Chondrocyte (in vitro differentiated cells): ENCODE results near the gene KRT3. TPM values are rescaled to one million over a fixed set of nuclear protein-coding genes. Genes with fewer than 3 reads are reported as not detected.

Experiments used
- DNase-seq: peaks from one replicate; pipeline ENCODE4 v3.0.0; 2021; ENCODE audit warnings: mixed read lengths, low spot score
- H3K27ac Mint-ChIP-seq: one replicate; pipeline ENCODE4 v1.8.0; 2021; ENCODE audit warnings: mild to moderate bottlenecking, moderate library complexity, mixed read lengths; ENCODE audit not compliant: unreplicated experiment
- H3K27me3 Mint-ChIP-seq: 2 replicates; pipeline ENCODE4 v1.8.0; 2021; ENCODE audit warnings: low read depth, mixed read lengths
- H3K36me3 Mint-ChIP-seq: 2 replicates; pipeline ENCODE4 v1.8.0; 2021; ENCODE audit warnings: low read depth, mixed read lengths
- H3K4me1 Mint-ChIP-seq: 2 replicates; pipeline ENCODE4 v1.8.0; 2021; ENCODE audit warnings: low read depth, mild to moderate bottlenecking, mixed read lengths
- H3K4me3 Mint-ChIP-seq: one replicate; pipeline ENCODE4 v1.8.0; 2021; ENCODE audit warnings: mild to moderate bottlenecking, moderate library complexity, mixed read lengths; ENCODE audit not compliant: unreplicated experiment
- H3K9me3 Mint-ChIP-seq: 2 replicates; pipeline ENCODE4 v1.8.0; 2021; ENCODE audit warnings: low read depth, mixed read lengths
- CTCF ChIP-seq: fragments of 200-600 bp; sonication (generic); IDR thresholded peaks from 2 replicates; pipeline ENCODE4 v1.5.0; 2021; ENCODE audit warnings: antibody characterized with exemption, mild to moderate bottlenecking, moderate library complexity
- total RNA-seq: library from RNA; stranded (reverse); gene quantifications from 3 replicates; pipeline ENCODE4 v1.2.1, GENCODE V29; 2021

Gene KRT3
- total RNA-seq, 1 donor from 2014 or later: not detected

- no peaks in the 10 kb centered on the region for H3K9me3 Mint-ChIP-seq
- peak; percentile 68 for DNase-seq
- H3K4me1 Mint-ChIP-seq: peaks cover 27% of the 10 kb centered on the region
- no peak for TF ChIP-seq CTCF
- H3K27ac Mint-ChIP-seq: peak overlapping the region; percentile 70
- H3K4me3 Mint-ChIP-seq: no peak overlapping the region
- peaks cover 2% of the 10 kb centered on the region for H3K27me3 Mint-ChIP-seq
- H3K36me3 Mint-ChIP-seq: no peaks in the 10 kb centered on the region
Measured at GRCh38 chr12:52835271-52836041, 39.5 kb upstream of the KRT3 start.

- no peak for TF ChIP-seq CTCF
- no peaks in the 10 kb centered on the region for H3K9me3 Mint-ChIP-seq
- H3K4me1 Mint-ChIP-seq: peaks cover 27% of the 10 kb centered on the region
- no peak overlapping the region for H3K27ac Mint-ChIP-seq
- H3K36me3 Mint-ChIP-seq: no peaks in the 10 kb centered on the region
- H3K27me3 Mint-ChIP-seq: no peaks in the 10 kb centered on the region
- peak; percentile 61 for DNase-seq
- H3K4me3 Mint-ChIP-seq: no peak overlapping the region
Measured at GRCh38 chr12:52834727-52835001, 38.7 kb upstream of the KRT3 start.

- no peak within 1 kb of the TSS for H3K27ac Mint-ChIP-seq
- no peaks in the 10 kb centered on the region for H3K9me3 Mint-ChIP-seq
- H3K4me1 Mint-ChIP-seq: peaks cover 27% of the 10 kb centered on the region
- no peaks in the 10 kb centered on the region for H3K27me3 Mint-ChIP-seq
- no peaks in the 10 kb centered on the region for H3K36me3 Mint-ChIP-seq
- no peak for TF ChIP-seq CTCF
- H3K4me3 Mint-ChIP-seq: no peak within 1 kb of the TSS
- peak; percentile 77 for DNase-seq
Measured at GRCh38 chr12:52833922-52834726, 38.2 kb upstream of the KRT3 start, which contains the start of gene KRT79. KRT79 (minus strand) TSS chr12:52834311; CDS start chr12:52834260, 51 bp downstream.

GRCh38 chr12:52832985-52833905 lies 37.3 kb upstream of the KRT3 start:
- H3K9me3 Mint-ChIP-seq: no peaks in the 10 kb centered on the region
- H3K36me3 Mint-ChIP-seq: no peaks in the 10 kb centered on the region
- H3K27ac Mint-ChIP-seq: no peak overlapping the region
- no peaks in the 10 kb centered on the region for H3K27me3 Mint-ChIP-seq
- no peak for TF ChIP-seq CTCF
- peak; percentile 32 for DNase-seq
- H3K4me1 Mint-ChIP-seq: peaks cover 30% of the 10 kb centered on the region
- no peak overlapping the region for H3K4me3 Mint-ChIP-seq

GRCh38 chr12:52832451-52832850 lies 36.5 kb upstream of the KRT3 start:
- no peak for TF ChIP-seq CTCF
- Mint-ChIP-seq H3K4me1 (peaks cover 27% of the 10 kb centered on the region), H3K27ac (no peak overlapping the region), H3K36me3 (no peaks in the 10 kb centered on the region), H3K27me3 (no peaks in the 10 kb centered on the region), H3K4me3 (no peak overlapping the region), H3K9me3 (no peaks in the 10 kb centered on the region)
- DNase-seq: peak; percentile 19
